DMS79 treated with DMSO at 0.1 percent for 48 hours (cell line): ENCODE measurements around the gene GPRASP1.
"Not testable (repeated sequence)": the region's sequence is repeated elsewhere in the genome, so short reads cannot be mapped to it uniquely, and the experiment has no call there.

ENCODE experiments used
- DNase-seq: peaks from one replicate; lab custom pipeline; 2025; lab: John Stamatoyannopoulos, UW

Gene GPRASP1

GRCh38 chrX:102651242-102652011, at the start of gene GPRASP1:
TSS of gene GPRASP1 (plus strand) at chrX:102651483. CDS start at chrX:102653914, 2,431 bp downstream.
- DNase-seq = peak; percentile 24

GRCh38 chrX:102604327-102604726, 47.0 kb upstream of the GPRASP1 start:
- DNase-seq = no peak

- DNase-seq = no peak
These were observed 45.2 kb upstream of the GPRASP1 start for GRCh38 chrX:102606115-102606514.

GRCh38 chrX:102610905-102611304, 40.4 kb upstream of the GPRASP1 start:
- no peak for DNase-seq

- no peak for DNase-seq
These were observed 27.2 kb upstream of the GPRASP1 start for GRCh38 chrX:102624105-102624504.

- DNase-seq = no peak
These were observed 23.6 kb upstream of the GPRASP1 start for GRCh38 chrX:102627640-102628039.

- DNase-seq = no peak
These were observed 13.7 kb upstream of the GPRASP1 start for GRCh38 chrX:102637561-102637960.

- no peak for DNase-seq
These were observed 411 bp upstream of the GPRASP1 start for GRCh38 chrX:102650903-102651241.

GRCh38 chrX:102652031-102652688, 877 bp downstream of the GPRASP1 start:
- DNase-seq = no peak

GRCh38 chrX:102654696-102655095, 3.4 kb downstream of the GPRASP1 start:
- DNase-seq = no peak

GRCh38 chrX:102658556-102658955, 7.3 kb downstream of the GPRASP1 start:
- no peak for DNase-seq

- DNase-seq = peak; percentile 62
These were observed 8.8 kb downstream of the GPRASP1 start for GRCh38 chrX:102659790-102660757.

- not testable (repeated sequence) for DNase-seq
These were observed 12.5 kb downstream of the GPRASP1 start for GRCh38 chrX:102663820-102664219.

GRCh38 chrX:102667034-102667433, 15.8 kb downstream of the GPRASP1 start:
- not testable (repeated sequence) for DNase-seq

GRCh38 chrX:102669526-102669925, 18.2 kb downstream of the GPRASP1 start:
- no peak for DNase-seq

GRCh38 chrX:102672856-102673255, 21.6 kb downstream of the GPRASP1 start:
- no peak for DNase-seq

- not testable (repeated sequence) for DNase-seq
These were observed 26.2 kb downstream of the GPRASP1 start for GRCh38 chrX:102677479-102677878.

GRCh38 chrX:102684772-102685520, 33.7 kb downstream of the GPRASP1 start:
- peak; percentile 55 for DNase-seq

- no peak for DNase-seq
These were observed 43.5 kb downstream of the GPRASP1 start for GRCh38 chrX:102694749-102695148.

- DNase-seq = no peak
These were observed 45.0 kb downstream of the GPRASP1 start for GRCh38 chrX:102696306-102696705.

- DNase-seq = no peak
These were observed 46.2 kb downstream of the GPRASP1 start for GRCh38 chrX:102697494-102697893.
